ENCODE measurements around the gene XPNPEP1.
A peak's percentile ranks its signal among the peaks of the same experiment; 100 is the strongest.

Gene XPNPEP1

GRCh38 chr10:109866168-109866994 lies 56.9 kb downstream of the XPNPEP1 start:
- peak; percentile 13 for DNase-seq (ENCODE audit: low read depth, low spot score)

- no peak for DNase-seq (ENCODE audit: low read depth, low spot score)
Measured at GRCh38 chr10:109863775-109864174, 59.5 kb downstream of the XPNPEP1 start.

- DNase-seq (ENCODE audit: low read depth, low spot score) = no peak
Measured at GRCh38 chr10:109862738-109863137, 60.6 kb downstream of the XPNPEP1 start.

- no peak for DNase-seq (ENCODE audit: low read depth, low spot score)
Measured at GRCh38 chr10:109862041-109862440, 61.3 kb downstream of the XPNPEP1 start.

- DNase-seq (ENCODE audit: low read depth, low spot score) = no peak
Measured at GRCh38 chr10:109861081-109861480, 62.2 kb downstream of the XPNPEP1 start.

GRCh38 chr10:109859221-109859620 lies 64.1 kb downstream of the XPNPEP1 start:
- no peak for DNase-seq (ENCODE audit: low read depth, low spot score)

GRCh38 chr10:109855746-109856145 lies 67.6 kb downstream of the XPNPEP1 start:
- DNase-seq (ENCODE audit: low read depth, low spot score) = no peak

GRCh38 chr10:109853921-109854320 lies 69.4 kb downstream of the XPNPEP1 start:
- DNase-seq (ENCODE audit: low read depth, low spot score) = no peak

GRCh38 chr10:109852475-109853037 lies 70.8 kb downstream of the XPNPEP1 start:
- peak; percentile 87 for DNase-seq (ENCODE audit: low read depth, low spot score)

GRCh38 chr10:109851616-109852474 lies 71.5 kb downstream of the XPNPEP1 start:
- DNase-seq (ENCODE audit: low read depth, low spot score) = no peak

- no peak for DNase-seq (ENCODE audit: low read depth, low spot score)
Measured at GRCh38 chr10:109846832-109847231, 76.5 kb downstream of the XPNPEP1 start.

- no peak for DNase-seq (ENCODE audit: low read depth, low spot score)
Measured at GRCh38 chr10:109845308-109845707, 78.0 kb downstream of the XPNPEP1 start.

GRCh38 chr10:109838592-109839244 lies 84.6 kb downstream of the XPNPEP1 start:
- no peak for DNase-seq (ENCODE audit: low read depth, low spot score)

GRCh38 chr10:109837384-109837783 lies 85.9 kb downstream of the XPNPEP1 start:
- no peak for DNase-seq (ENCODE audit: low read depth, low spot score)

- DNase-seq (ENCODE audit: low read depth, low spot score) = no peak
Measured at GRCh38 chr10:109835257-109835656, 88.1 kb downstream of the XPNPEP1 start.

- DNase-seq (ENCODE audit: low read depth, low spot score) = no peak
Measured at GRCh38 chr10:109831846-109832245, 91.5 kb downstream of the XPNPEP1 start.

GRCh38 chr10:109824206-109824605 lies 99.1 kb downstream of the XPNPEP1 start:
- no peak for DNase-seq (ENCODE audit: low read depth, low spot score)

- DNase-seq (ENCODE audit: low read depth, low spot score) = no peak
Measured at GRCh38 chr10:109823196-109823595, 100.1 kb downstream of the XPNPEP1 start.

GRCh38 chr10:109821672-109822071 lies 101.6 kb downstream of the XPNPEP1 start:
- no peak for DNase-seq (ENCODE audit: low read depth, low spot score)

GRCh38 chr10:109820620-109821405 lies 102.5 kb downstream of the XPNPEP1 start:
- DNase-seq (ENCODE audit: low read depth, low spot score) = no peak

- no peak for DNase-seq (ENCODE audit: low read depth, low spot score)
Measured at GRCh38 chr10:109819807-109820206, 103.5 kb downstream of the XPNPEP1 start.
